H1 (cell line): ENCODE results near the gene SEPTIN1. TPM values are rescaled to one million over a fixed set of nuclear protein-coding genes. Genes with fewer than 3 reads are reported as not detected.

Experiments used
- ATF2 ChIP-seq: IDR thresholded peaks from 2 replicates; pipeline ENCODE4 v1.6.1; 2012; ENCODE audit warnings: low read length, inconsistent platforms
- ATF3 ChIP-seq: IDR thresholded peaks from 2 replicates; pipeline ENCODE4 v1.6.1; 2011; ENCODE audit warnings: low read depth, mild to moderate bottlenecking, low read length; ENCODE audit not compliant: insufficient read depth
- BRCA1 ChIP-seq: IDR thresholded peaks from 2 replicates; pipeline ENCODE4 v1.6.1; 2012; ENCODE audit warnings: low read depth, low read length, improper control_type of control experiment
- CBX8 ChIP-seq: fragments of 300-800, 300-1000 bp; sonication (generic); IDR thresholded peaks from 2 replicates; pipeline ENCODE4 v1.7.1; 2016; ENCODE audit warnings: low read depth, low read length, borderline replicate concordance
- CTBP2 ChIP-seq: IDR thresholded peaks from 2 replicates; pipeline ENCODE4 v1.7.0; 2011; ENCODE audit warnings: borderline replicate concordance, mild to moderate bottlenecking, moderate library complexity, mixed read lengths, low read length; ENCODE audit not compliant: insufficient read depth, insufficient read length
- E2F6 ChIP-seq: IDR thresholded peaks from 2 replicates; pipeline ENCODE4 v1.6.1; 2012; ENCODE audit warnings: inconsistent platforms
- JUN ChIP-seq: IDR thresholded peaks from 2 replicates; pipeline ENCODE4 v1.6.1; 2011; ENCODE audit warnings: low read depth, mild to moderate bottlenecking, improper control_type of control experiment, low read length
- RAD21 ChIP-seq, 2 experiments: IDR thresholded peaks in 1 of 2; conservative IDR thresholded peaks in 1 of 2; 2 replicates each; pipeline ENCODE4 v1.6.1; 2011; ENCODE audit warnings: low read depth in 2 of 2, low read length in 2 of 2, improper control_type of control experiment in 1 of 2, inconsistent platforms in 1 of 2, mild to moderate bottlenecking in 1 of 2, moderate library complexity in 1 of 2
- SP2 ChIP-seq: IDR thresholded peaks from 2 replicates; pipeline ENCODE4 v1.6.1; 2012; ENCODE audit warnings: mild to moderate bottlenecking, low read length, inconsistent platforms
- SP4 ChIP-seq: IDR thresholded peaks from 2 replicates; pipeline ENCODE4 v1.6.1; 2012; ENCODE audit warnings: low read length, inconsistent platforms
- SUZ12 ChIP-seq: fragments of 200-600 bp; sonication (generic); IDR thresholded peaks from 2 replicates; pipeline ENCODE4 v1.6.1; 2012; ENCODE audit warnings: mild to moderate bottlenecking, inconsistent platforms, low read length, moderate library complexity, mixed read lengths
- YY1 ChIP-seq: IDR thresholded peaks from 2 replicates; pipeline ENCODE4 v1.6.1; 2011; ENCODE audit warnings: low read depth, mild to moderate bottlenecking, low read length
- polyA plus RNA-seq, 7 experiments: library from polyadenylated mRNA; depleted of rRNA in 3 of 7; stranded (reverse) in 5 of 7; unstranded in 2 of 7; fragments of >200 nt in 5 of 7; fragments of 200-250 nt in 2 of 7; gene quantifications; 1 replicate in 5 of 7; 2 replicates in 1 of 7; 4 replicates in 1 of 7; pipeline versions ENCODE4 v1.2.1 to v1.2.3, GENCODE V29; 2011 to 2013; ENCODE audit warnings: missing spikeins in 2 of 7, mixed read lengths in 2 of 7
- total RNA-seq: library from RNA; stranded (reverse); fragmentation: NEBNext Ultra II Directional; extraction: Animal tissue kit (Norgen Biotek cat#: 25700); gene quantifications from 2 replicates; pipeline ENCODE4 v1.2.1, GENCODE V29; 2021

SEPTIN1 gene
- total and polyA plus RNA-seq, 2 of the 8 experiments (the other 6 are each of a cell fraction or from before 2014, with no cell fraction given) = 0.24 to 1.4 TPM

GRCh38 chr16:30429678-30430427 lies 47.5 kb upstream of the SEPTIN1 start, which contains the start of gene DCTPP1 (continued):
- TF ChIP-seq CTBP2 (no peak), JUN (no peak), RAD21 (IDR thresholded peaks at IDR 0.05 in 1 of 2, conservative IDR thresholded peaks at IDR 0.05 in 1 of 2; ENCODE audit: low read depth in 2 of 2, low read length in 2 of 2) (peak; percentile 46 to 54), SP4 (no peak; the same call in 1 of the 2 replicates), YY1 (peak; percentile 46; the same call in 1 of the 2 replicates), ATF2 (peak; percentile 50; the same call in 1 of the 2 replicates), ATF3 (peak; percentile 20; the same call in 1 of the 2 replicates), SP2 (peak; percentile 38; the same call in 1 of the 2 replicates), CBX8 (no peak), BRCA1 (no peak), SUZ12 (no peak), E2F6 (peak; percentile 83)
